C1 segment of cervical spinal cord (tissue), 14 donors: ENCODE data around the gene HPSE.
"Not testable (repeated sequence)": the region's sequence is repeated elsewhere in the genome, so short reads cannot be mapped to it uniquely, and the experiment has no call there.

Source experiments
- DNase-seq, 14 donors: peaks; one replicate each; lab custom pipeline; 2025; lab: John Stamatoyannopoulos, UW

Gene HPSE

GRCh38 chr4:83283181-83283580, 51.5 kb downstream of the HPSE start:
- no peak for DNase-seq

GRCh38 chr4:83282049-83282535, 52.6 kb downstream of the HPSE start:
- peak in 2 of 14 donors; percentile 3 to 23 for DNase-seq

GRCh38 chr4:83281307-83281706, 53.3 kb downstream of the HPSE start:
- no peak for DNase-seq

- no peak for DNase-seq
Measured at GRCh38 chr4:83276299-83277040, 58.2 kb downstream of the HPSE start.

- DNase-seq = not testable (repeated sequence)
Measured at GRCh38 chr4:83273926-83274325, 60.7 kb downstream of the HPSE start.

GRCh38 chr4:83272900-83273299, 61.7 kb downstream of the HPSE start:
- no peak for DNase-seq

GRCh38 chr4:83269256-83269655, 65.4 kb downstream of the HPSE start:
- no peak for DNase-seq

GRCh38 chr4:83268491-83268890, 66.2 kb downstream of the HPSE start:
- no peak for DNase-seq

- DNase-seq = no peak
Measured at GRCh38 chr4:83267830-83268475, 66.7 kb downstream of the HPSE start.

GRCh38 chr4:83267121-83267829, 67.4 kb downstream of the HPSE start:
- no peak for DNase-seq

- DNase-seq = no peak
Measured at GRCh38 chr4:83266689-83267088, 68.0 kb downstream of the HPSE start.

GRCh38 chr4:83263106-83263505, 71.5 kb downstream of the HPSE start:
- no peak for DNase-seq

GRCh38 chr4:83262682-83263081, 72.0 kb downstream of the HPSE start:
- no peak for DNase-seq

- no peak for DNase-seq
Measured at GRCh38 chr4:83261307-83261706, 73.3 kb downstream of the HPSE start.

GRCh38 chr4:83259586-83259985, 75.1 kb downstream of the HPSE start:
- no peak for DNase-seq

GRCh38 chr4:83258461-83258860, 76.2 kb downstream of the HPSE start:
- DNase-seq = no peak

GRCh38 chr4:83257811-83258210, 76.8 kb downstream of the HPSE start:
- DNase-seq = no peak

- no peak for DNase-seq
Measured at GRCh38 chr4:83255584-83255983, 79.1 kb downstream of the HPSE start.

GRCh38 chr4:83252782-83253405, 81.8 kb downstream of the HPSE start:
- DNase-seq = peak in 3 of 14 donors; percentile 13 to 26 (median 26)

- no peak for DNase-seq
Measured at GRCh38 chr4:83251447-83251830, 83.2 kb downstream of the HPSE start.

GRCh38 chr4:83250687-83251446, 83.8 kb downstream of the HPSE start:
- DNase-seq = no peak
